Measurements from ENCODE around the gene ELMO1.

ELMO1 gene, protein sequence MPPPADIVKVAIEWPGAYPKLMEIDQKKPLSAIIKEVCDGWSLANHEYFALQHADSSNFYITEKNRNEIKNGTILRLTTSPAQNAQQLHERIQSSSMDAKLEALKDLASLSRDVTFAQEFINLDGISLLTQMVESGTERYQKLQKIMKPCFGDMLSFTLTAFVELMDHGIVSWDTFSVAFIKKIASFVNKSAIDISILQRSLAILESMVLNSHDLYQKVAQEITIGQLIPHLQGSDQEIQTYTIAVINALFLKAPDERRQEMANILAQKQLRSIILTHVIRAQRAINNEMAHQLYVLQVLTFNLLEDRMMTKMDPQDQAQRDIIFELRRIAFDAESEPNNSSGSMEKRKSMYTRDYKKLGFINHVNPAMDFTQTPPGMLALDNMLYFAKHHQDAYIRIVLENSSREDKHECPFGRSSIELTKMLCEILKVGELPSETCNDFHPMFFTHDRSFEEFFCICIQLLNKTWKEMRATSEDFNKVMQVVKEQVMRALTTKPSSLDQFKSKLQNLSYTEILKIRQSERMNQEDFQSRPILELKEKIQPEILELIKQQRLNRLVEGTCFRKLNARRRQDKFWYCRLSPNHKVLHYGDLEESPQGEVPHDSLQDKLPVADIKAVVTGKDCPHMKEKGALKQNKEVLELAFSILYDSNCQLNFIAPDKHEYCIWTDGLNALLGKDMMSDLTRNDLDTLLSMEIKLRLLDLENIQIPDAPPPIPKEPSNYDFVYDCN

GRCh38 chr7:37448636-37449361 lies at the start of gene ELMO1:
Gene ELMO1 (minus strand): TSS chr7:37448864. CDS start chr7:37342690, 106,174 bp downstream.
- peak; percentile 82 for DNase-seq (ENCODE audit: low spot score)

GRCh38 chr7:37497576-37497975 lies 48.9 kb upstream of the ELMO1 start:
- DNase-seq (ENCODE audit: low spot score): no peak

GRCh38 chr7:37495574-37496184 lies 47.0 kb upstream of the ELMO1 start:
- peak; percentile 21 for DNase-seq (ENCODE audit: low spot score)

GRCh38 chr7:37494926-37495325 lies 46.3 kb upstream of the ELMO1 start:
- DNase-seq (ENCODE audit: low spot score): no peak

DNA sequence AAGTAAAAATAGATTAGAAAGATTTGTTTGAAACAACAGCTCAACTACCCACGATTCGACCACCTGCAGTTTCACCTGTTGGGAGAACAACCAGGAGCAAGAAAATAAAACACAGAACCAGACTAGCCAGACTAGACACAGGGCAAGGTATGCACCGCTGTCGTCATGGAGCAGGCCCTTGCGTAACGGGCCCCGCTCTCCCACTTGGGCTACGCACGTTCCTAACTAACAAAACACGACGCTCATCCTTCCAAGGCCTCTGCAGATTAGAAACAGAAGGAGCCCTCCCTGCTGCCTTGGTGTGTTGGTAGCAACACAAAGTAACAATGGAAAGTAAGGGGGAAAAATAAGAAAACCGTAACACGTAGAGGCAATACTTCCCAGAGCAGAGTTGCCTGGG lies 45.1 kb upstream of the ELMO1 start:
- no peak for DNase-seq (ENCODE audit: low spot score)

DNA sequence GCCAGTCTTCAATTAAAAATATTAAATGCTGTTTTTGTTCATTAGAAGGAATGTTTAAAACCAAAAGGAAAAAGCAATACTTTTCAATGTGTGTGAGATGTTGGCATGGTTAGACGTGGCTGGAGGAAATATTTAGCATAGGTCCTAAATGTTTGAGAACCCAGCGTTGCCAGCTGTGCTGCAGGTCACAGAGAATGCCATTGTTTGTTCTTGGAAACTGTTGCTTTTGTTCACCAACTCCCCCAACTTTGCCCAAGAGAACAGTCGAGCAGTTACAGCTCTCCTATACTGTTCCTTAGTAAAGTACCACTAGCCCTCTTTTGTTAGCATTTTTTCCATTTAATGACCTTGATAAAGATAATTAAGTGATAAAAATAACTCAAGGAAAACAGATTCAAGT lies 44.5 kb upstream of the ELMO1 start:
- DNase-seq (ENCODE audit: low spot score): no peak

- DNase-seq (ENCODE audit: low spot score): peak; percentile 43
Observed at GRCh38 chr7:37491919-37492694, 43.4 kb upstream of the ELMO1 start.

GRCh38 chr7:37489703-37490102 lies 41.0 kb upstream of the ELMO1 start:
- peak; percentile 22 for DNase-seq (ENCODE audit: low spot score)

DNA sequence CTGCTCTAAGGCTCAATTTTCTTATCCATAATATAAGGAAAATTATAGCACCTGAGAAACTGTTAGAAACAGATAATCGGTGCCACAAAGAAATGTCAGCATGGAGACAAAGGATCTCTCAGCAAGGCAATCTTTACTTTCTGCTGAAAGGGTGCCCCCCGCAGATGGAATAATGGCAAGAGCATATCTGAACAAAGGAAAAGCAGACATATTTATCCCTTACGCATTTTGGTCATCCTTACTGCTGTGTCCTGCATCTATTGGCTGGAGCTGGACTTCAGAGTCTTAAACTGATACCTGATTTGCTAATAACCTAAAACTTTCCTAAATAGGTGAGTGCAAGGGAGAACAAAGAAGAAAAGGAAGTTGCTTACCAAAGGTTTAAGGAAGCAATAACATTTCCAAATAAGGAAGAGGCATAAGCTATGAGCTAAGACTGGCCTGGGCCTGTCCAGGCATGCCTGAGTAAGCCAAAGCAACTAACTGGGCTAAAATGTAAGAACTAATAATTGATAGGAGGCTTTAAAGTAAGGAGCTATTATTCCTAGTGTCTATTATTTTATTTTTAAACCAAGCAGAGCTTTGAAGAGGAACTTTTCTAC lies 39.6 kb upstream of the ELMO1 start:
- DNase-seq (ENCODE audit: low spot score): no peak

- no peak for DNase-seq (ENCODE audit: low spot score)
Observed at GRCh38 chr7:37484426-37485073, 35.9 kb upstream of the ELMO1 start.

DNA sequence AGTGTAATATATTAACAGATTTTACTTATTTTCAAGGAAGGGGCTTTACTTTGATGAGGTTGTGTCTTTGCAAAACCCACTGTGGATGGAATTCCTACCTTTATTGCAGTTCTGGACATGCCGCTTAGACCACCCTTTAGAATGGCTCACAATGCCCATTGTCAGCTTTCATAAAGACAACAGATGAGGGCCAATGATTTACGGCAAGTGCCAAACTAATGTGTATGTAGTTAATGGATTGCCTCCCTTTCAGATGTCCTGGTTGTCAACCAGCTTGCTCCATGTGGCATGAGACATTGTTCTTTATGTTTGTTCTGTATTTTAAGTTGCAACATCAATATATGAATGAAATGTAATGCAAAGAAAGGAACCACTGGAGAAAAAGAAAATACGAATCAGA lies 35.0 kb upstream of the ELMO1 start:
- DNase-seq (ENCODE audit: low spot score): no peak

- DNase-seq (ENCODE audit: low spot score): no peak
Observed at GRCh38 chr7:37482953-37483352, 34.3 kb upstream of the ELMO1 start.

DNA sequence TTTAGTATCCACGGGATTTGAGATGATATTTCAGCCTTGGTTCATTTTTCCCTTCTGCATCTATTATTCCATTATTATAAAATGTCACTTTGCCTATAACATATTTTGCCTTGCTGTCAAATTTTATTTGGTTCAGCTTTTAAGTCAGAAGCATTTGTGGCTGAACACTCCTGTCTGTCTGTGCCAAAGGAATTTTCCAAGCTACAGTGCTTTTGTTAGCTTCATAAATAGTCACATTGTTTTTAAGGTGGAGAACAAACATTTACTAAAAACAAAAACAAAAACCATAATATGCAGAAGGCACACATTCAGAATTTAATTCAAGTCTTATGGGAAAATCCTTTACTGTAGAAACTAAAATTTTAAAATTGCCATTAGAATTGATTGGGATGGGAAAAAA lies 33.8 kb upstream of the ELMO1 start:
- DNase-seq (ENCODE audit: low spot score): no peak

GRCh38 chr7:37481722-37482288 lies 33.1 kb upstream of the ELMO1 start:
- DNase-seq (ENCODE audit: low spot score): no peak

DNA sequence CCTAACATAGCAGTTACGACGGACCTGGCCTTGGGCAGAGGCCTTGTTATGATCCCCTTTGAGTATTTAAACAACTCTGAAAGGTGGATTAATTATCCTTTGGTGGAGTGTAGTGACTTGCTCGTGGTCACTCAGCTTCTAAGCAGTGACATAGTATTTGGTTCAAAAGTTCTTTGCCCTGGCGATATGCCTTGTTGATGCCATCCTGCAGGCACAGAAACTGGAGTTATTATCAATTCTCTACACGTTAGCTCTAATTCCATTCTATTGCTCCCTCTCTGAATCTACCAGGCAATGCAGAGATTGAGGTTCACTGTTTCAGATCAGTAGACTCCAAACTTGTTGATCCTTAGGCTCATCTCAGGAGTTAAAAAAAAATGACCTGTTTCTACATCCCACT lies 32.5 kb upstream of the ELMO1 start:
- no peak for DNase-seq (ENCODE audit: low spot score)

DNA sequence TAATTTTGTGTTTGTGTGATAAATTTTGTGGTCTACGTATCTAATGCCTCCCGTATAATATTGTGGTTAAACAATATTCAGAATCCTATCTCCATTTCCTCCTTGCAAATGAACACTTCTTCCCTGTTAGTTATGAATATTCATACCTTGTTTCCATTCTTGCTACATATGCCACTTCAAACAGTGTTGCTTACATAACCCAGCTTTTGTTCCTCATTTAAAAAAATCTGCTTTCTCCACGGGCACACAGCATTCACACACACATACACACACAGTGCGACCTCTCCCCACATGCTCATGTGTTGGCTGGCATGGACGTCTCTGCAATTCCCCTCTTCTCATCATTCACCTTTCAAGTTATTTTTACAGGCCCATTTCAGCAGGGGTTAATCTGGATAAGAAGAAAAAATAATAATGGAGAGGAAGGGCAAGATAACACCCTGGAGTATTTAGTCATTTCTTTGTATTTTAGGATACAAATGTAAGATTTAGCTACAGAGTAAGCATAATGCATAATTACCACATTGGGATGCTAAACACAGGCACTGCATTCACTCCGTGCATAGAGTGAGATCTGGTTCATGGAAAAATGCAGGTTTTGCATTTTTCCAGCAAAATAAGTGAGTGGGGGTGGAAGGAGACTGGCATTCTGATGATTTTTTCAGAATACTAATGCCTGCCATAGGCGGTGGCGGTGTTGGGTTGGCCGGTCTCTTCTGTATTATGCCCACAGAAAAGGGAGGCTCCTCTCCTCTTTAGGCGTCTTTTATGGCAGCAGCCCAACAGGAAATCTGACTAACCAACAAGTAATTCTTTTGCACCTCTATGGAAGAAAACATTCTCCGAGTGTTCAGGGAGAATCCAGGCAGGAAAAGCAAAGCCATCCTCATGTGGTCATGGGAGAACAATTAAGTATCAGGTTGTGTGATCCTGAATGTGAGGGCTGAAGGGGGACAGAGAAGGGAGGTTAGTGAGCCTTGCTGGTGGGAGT lies 31.7 kb upstream of the ELMO1 start:
- DNase-seq (ENCODE audit: low spot score): no peak

- no peak for DNase-seq (ENCODE audit: low spot score)
Observed at GRCh38 chr7:37476881-37477450, 28.3 kb upstream of the ELMO1 start.

DNA sequence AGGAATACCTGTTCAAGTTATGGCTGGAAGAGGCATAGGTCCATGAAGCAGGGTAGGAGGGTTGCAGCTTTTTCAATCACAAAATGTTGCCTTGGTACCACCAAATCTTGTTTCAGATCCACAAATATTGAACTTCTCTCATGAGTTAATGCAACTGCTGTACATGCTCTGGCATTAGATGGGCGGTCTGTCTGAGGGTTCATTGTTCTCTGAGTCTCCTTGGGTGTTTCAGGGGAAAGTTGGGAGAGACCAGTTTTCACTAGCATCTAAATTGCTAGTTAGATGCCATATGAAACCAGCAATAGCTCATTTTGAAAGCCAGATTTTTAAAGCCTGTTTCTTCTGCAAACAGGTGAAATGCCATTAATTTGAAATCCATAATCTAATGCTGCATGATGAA lies 27.8 kb upstream of the ELMO1 start:
- DNase-seq (ENCODE audit: low spot score): no peak

DNA sequence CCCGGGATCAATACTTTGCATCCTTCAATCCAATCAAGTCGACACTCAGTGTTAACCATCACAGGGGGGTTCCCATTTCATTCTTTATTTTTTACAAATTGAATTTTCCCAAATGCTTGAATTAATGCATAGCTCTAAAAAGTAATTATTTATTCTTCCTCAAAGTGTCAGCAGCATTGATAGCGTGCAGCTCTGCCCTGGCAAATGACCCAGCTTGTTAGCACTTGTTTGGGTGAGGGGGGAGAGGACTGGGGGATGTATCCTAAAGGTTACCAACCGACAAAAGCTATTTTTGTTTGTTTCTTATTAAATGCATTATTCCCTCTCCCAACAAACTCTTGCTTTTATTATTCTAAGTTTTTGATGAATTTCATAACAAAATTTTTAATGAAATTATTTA lies 27.0 kb upstream of the ELMO1 start:
- DNase-seq (ENCODE audit: low spot score): no peak

Measured in iPS-NIHi11 (cell line).